Measurements from ENCODE around the gene MAGEA9B.
"Not testable (repeated sequence)": the region's sequence is repeated elsewhere in the genome, so short reads cannot be mapped to it uniquely, and the experiment has no call there.

Gene MAGEA9B

GRCh38 chrX:149570668-149571067, 16.6 kb downstream of the MAGEA9B start:
- DNase-seq: peak; percentile 37

- DNase-seq: no peak
These were observed 17.5 kb downstream of the MAGEA9B start for GRCh38 chrX:149569770-149570169.

DNA sequence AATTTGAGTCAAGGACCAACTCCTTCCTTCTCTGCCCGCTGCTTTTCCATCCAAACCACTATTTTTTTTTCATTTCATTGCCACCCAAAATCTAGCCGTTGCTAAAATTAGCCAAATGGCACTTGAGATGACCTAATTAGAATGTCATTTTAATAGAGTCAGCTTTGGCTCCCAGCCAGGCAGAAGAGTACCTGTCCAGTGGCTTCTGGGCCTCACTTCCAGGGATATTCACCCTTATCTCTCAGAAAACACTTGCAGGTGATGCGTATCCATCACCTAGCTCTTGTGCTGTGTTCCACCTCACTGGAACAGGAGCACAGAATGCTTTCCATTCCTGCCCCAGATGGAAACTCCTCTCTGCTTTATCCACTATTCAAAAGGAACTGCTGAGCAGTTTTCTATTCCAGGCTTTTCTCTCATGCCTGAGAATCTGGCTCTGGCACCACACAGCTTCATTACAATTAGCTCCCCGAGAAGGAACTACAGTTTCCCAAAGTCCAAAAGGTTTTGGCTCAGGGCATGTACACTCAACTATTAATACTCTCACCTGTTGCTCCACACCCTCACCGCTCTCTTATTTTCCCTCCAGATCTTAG, 18.5 kb downstream of the MAGEA9B start:
- DNase-seq: no peak

DNA sequence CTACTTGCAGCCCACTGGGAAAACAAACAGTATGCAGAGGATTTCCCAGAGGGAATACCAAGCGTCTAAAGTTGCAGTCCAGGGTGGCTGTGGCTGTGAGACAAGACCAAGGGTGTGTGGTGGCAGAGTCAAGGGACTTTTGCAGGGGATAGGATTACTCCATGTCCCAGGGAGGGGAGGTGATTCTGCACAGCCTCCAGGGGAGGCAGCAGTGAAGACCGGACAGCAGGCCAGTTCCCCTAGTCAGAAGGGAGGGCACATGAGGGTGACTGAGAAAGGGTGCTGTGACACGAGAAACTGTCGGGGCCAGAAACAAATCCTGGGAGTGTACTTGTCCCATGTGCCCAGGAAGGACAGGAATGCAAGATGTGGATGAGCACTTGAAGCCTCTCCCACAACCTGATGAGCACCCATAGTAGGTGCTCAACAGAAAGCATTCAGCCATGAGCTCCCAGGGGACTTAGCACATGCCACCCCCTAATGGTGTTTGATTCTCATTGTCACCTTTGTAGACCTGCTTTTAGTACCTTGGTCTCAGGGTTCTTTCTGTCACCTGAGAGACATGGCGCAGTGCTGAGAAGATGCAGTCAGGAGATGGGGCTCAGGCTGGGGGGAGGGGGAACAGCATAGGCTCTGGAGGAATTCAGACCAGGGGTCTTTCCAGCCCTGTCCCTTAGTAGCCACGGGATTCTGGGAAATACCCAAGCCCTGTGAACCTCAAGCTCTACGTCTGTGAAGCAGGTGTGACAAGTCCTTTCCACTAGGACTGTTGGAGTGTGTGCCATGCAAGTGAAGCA, 19.4 kb downstream of the MAGEA9B start:
- no peak for DNase-seq

GRCh38 chrX:149563359-149563758, 23.9 kb downstream of the MAGEA9B start:
- DNase-seq: no peak

- DNase-seq: not testable (repeated sequence)
These were observed 32.0 kb downstream of the MAGEA9B start for GRCh38 chrX:149555251-149555650.

- DNase-seq: not testable (repeated sequence)
These were observed 35.4 kb downstream of the MAGEA9B start for GRCh38 chrX:149551939-149552248.

DNA sequence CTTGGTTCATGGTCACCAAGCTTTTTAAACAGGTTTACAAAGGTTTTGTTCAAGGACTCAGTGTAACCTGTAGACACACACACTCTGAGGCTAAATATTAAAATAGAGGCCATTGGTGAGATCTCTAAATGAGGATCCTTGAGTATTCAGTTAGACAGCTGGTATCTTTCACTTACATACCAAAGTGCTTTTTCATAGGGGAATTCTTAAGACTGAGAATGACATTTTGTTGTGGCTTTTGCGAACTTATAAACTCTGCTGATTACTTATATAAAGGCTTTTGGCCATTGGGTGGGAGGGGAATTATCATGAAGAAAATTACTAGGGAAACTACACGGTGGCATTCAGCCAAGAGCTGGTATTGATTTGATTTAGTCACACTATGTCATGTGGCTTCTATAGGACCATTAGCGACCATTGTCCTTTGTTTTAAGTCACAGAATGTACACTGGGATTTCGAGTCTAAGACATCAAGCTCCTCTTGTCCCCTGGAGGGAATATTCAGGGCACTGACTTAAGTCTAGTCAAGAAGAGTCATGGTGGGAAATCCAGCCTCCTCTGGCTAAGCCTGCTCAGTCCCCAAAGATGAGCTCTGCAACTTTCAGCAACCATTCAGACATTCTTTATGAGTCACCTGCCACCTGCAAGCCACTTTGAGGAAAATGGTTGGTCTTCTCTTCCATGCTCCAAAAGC, 35.9 kb downstream of the MAGEA9B start:
- DNase-seq: not testable (repeated sequence)

DNA sequence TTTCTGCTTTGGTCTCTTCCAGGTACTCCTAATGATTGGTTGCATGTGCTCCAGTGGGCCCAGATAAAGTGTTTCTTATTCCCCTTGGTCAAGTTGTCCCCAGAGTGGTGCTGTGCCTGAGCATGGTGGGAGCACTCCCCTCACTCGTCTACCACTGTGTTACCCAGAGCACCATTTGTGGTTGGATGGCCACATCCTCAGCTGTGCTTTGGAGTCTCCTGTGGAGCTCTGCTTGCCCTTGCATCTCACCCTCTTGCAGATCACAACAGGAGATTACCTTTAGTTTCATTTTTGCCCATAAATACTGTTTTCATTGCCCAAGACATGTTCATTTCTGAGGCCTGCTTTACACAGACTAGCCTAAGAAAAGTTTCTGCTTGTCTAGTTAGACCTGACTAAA, 36.8 kb downstream of the MAGEA9B start:
- not testable (repeated sequence) for DNase-seq

- DNase-seq: not testable (repeated sequence)
These were observed 37.6 kb downstream of the MAGEA9B start, which contains the start of gene HSFX3 for GRCh38 chrX:149549701-149550100. HSFX3 (minus strand) TSS chrX:149549924; CDS start chrX:149549852, 72 bp downstream.

- DNase-seq: not testable (repeated sequence)
These were observed 39.5 kb downstream of the MAGEA9B start for GRCh38 chrX:149547782-149548181.

DNA sequence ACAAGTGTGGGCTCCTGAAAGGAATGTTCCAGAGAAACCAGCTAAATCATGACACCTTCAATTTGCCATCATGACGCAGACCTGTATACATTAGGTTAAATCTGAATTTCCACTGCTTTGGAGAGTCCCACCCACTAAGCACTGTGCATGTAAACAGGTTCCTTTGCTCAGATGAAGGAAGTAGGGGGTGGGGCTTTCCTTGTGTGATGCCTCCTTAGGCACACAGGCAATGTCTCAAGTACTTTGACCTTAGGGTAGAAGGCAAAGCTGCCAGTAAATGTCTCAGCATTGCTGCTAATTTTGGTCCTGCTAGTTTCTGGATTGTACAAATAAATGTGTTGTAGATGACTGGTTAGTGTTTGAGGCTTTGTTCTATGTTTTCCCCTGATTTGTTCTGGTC, 40.3 kb downstream of the MAGEA9B start:
- not testable (repeated sequence) for DNase-seq

DNA sequence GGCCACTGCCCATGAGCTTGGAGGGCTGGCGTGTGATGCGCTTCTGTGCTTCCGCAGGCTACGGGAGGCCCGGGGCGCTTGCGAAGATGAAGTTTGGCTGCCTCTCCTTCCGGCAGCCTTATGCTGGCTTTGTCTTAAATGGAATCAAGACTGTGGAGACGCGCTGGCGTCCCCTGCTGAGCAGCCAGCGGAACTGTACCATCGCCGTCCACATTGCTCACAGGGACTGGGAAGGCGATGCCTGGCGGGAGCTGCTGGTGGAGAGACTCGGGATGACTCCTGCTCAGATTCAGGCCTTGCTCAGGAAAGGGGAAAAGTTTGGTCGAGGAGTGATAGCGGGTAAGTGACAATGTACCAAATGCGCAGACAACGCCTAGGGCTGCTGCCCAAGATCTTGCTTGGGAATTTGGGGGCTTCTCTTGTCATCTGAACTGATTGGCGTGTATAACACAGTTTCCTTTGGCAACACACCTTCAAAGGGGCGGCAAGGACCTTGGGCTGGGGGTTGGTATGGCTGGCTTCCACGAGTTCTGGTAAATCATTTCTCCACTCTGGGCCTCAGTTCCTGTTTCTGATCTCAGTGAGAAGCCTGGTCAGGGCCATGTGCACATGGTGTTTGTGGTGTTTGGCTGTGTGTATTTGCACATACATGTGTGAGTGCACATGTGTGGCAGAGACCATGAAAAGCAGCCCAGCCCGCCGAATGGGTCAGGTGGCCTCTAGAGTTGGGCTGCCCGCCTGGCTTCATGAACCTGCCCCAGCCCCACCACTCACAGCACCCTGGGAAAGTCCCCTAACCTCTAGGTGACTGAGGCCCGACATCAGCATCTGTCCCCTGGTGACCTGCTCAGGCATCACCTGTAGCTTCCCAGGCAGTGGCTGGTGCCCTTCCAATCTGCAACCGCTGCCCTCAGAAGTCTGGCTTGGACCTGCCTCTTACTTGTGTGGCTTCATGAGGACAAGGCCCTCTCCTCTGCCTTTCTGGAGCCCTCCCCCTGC, 41.4 kb downstream of the MAGEA9B start:
- DNase-seq: not testable (repeated sequence)

GRCh38 chrX:149541521-149542047, 45.7 kb downstream of the MAGEA9B start:
- DNase-seq: no peak

- DNase-seq: peak; percentile 91
These were observed 46.4 kb downstream of the MAGEA9B start, which contains the start of gene EOLA1 for GRCh38 chrX:149540621-149541520. EOLA1 (plus strand) TSS chrX:149541012; CDS start chrX:149545631, 4,619 bp downstream.

DNA sequence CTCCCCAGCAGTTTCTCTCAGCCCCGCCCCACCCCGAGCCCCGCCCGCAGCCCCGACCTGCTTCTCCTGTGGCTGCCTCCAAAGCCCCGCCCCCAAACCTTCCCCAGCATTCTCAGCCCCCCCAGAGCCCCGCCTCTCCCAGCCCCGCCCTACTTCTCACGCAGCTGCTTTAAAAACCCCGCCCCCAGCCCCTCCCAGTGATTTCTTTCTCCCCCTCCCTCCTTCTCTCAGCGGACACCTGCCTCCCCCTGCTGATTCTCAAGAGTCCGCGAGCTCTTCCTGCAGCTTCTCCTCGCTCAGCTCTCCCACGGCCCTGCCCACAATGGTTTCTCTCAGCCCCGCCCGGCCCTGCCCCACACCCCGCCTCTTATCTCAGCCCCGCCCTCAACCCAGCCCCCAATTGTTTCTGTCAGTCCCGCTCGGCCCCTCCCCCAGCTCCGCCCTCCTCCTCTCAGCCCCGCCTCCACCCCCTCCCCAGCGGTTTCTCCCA, 47.1 kb downstream of the MAGEA9B start:
- peak; percentile 79 for DNase-seq

DNA sequence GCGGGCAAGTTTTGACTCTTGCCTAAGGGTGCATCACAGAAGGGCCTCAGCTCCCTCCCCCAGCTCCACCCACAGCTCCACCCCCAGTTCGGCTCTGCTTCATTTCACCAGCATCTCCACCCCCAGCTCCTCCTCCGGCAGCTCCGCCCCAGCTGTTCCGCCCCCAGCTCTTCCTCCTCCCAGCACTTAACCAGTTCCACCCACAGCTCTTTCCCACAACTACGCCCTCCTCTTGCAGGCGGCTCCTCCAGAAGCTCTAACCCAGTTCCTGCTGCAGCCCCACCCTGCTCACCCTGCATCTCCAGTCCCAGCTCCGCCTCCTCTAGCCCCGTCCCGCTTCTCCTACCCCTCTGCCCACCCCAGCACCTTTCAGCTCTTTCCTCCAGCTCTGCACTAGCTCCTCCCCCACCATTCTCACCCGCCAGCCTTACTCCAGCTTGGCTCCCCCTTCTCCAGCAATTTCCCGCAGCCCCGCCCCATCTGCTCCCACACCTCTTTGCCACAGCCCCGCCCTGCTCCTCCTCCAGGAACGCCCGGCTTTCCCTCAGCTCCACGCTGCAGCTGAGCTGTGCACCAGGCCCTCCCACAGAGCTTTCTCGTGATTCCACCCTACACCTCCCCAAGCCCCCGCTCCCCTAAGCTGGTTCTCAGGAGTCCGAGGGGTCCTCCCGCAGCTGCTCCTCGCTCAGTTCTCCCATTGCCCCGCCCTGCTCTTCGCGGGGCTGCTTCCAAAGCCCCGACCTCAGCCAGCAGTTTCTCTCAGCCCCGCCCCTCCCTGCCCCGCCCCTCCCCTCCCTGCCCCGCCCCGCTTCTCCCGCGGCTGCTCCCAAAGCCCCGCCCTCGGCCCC, 47.8 kb downstream of the MAGEA9B start:
- DNase-seq: peak; percentile 87

DNA sequence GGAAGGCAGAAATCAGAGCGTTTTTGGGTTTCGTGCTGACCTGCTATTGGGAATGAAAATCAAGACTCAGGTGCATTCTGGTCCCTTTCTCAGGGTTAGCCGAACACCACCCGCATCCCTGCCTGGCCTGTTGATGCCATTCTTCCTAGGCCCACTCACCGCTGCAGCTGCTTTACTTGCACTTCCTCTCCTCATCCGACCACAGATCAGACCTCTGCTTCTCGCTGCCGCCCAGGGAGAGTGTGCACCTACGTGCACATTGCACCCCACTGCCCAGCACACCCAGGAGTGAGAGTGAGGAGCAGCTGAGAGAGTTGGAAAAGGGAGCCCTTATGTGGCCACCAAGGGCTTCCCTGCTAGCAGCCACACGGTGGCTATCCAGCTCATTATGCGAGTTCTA, 49.8 kb downstream of the MAGEA9B start:
- DNase-seq: not testable (repeated sequence)

- not testable (repeated sequence) for DNase-seq
These were observed 52.2 kb downstream of the MAGEA9B start for GRCh38 chrX:149534926-149535602.
